ENCODE measurements around the gene RSPH6A.

RSPH6A gene

GRCh38 chr19:45828945-45829344, 13.8 kb upstream of the RSPH6A start:
- Histone ChIP-seq H3K9ac (ENCODE audit: low read length) (no peak overlapping the region), H3K27me3 (ENCODE audit: control insufficient read depth in 1 of 2, insufficient read depth in 1 of 2, low read length in 2 of 2) (no peaks in the 10 kb centered on the region), H2AFZ (ENCODE audit: low read depth, low read length) (no peak overlapping the region), H4K91ac (ENCODE audit: low read length) (no peak overlapping the region), H2BK15ac (ENCODE audit: low read depth, poor library complexity, severe bottlenecking) (no peak overlapping the region), H3K4ac (ENCODE audit: low read depth in 1 of 2, low read length in 2 of 2) (no peak overlapping the region), H2BK12ac (ENCODE audit: low read length in 2 of 2) (no peak overlapping the region), H3K36me3 (ENCODE audit: control insufficient read depth in 1 of 2, insufficient read depth in 2 of 2, low read depth in 1 of 2, low read length in 2 of 2) (peaks cover 88 to 97% of the 10 kb centered on the region in 2 experiments), H3K4me2 (ENCODE audit: low read length, poor library complexity, severe bottlenecking) (no peak overlapping the region), H3K9me3 (ENCODE audit: control insufficient read depth, low read length) (no peaks in the 10 kb centered on the region), H2BK5ac (ENCODE audit: low read depth, low read length, poor library complexity, severe bottlenecking) (no peak overlapping the region), H3K14ac (ENCODE audit: low read length in 2 of 2) (no peak overlapping the region), H3K23ac (ENCODE audit: low read length in 2 of 2) (no peak overlapping the region), H3K4me3 (ENCODE audit: insufficient read depth in 1 of 2, low read depth in 1 of 2, low read length in 2 of 2) (no peak overlapping the region), H4K8ac (ENCODE audit: low read length) (no peak overlapping the region), H2AK5ac (ENCODE audit: low read length, severe bottlenecking) (no peak overlapping the region), H3K4me1 (ENCODE audit: control insufficient read depth, insufficient read depth, low read depth, low read length) (peaks cover 11% of the 10 kb centered on the region), H3K79me1 (replicated peaks; ENCODE audit: low read length, poor library complexity, severe bottlenecking) (peaks cover 15% of the 10 kb centered on the region), H3K27ac (ENCODE audit: low read length, poor library complexity, severe bottlenecking) (no peak overlapping the region), H2BK120ac (ENCODE audit: low read depth, low read length) (no peak overlapping the region), H3K18ac (ENCODE audit: low read depth in 1 of 2, low read length in 2 of 2) (no peak overlapping the region)
- WGBS: 96% methylated on average over 16 of the region's 16 CpGs
- DNase-seq: no peak

GRCh38 chr19:45828523-45828922, 13.4 kb upstream of the RSPH6A start:
- Histone ChIP-seq H2AK5ac (ENCODE audit: low read length, severe bottlenecking) (no peak overlapping the region), H2BK15ac (ENCODE audit: low read depth, poor library complexity, severe bottlenecking) (no peak overlapping the region), H3K23ac (ENCODE audit: low read length in 2 of 2) (no peak overlapping the region), H2AFZ (ENCODE audit: low read depth, low read length) (no peak overlapping the region), H2BK5ac (ENCODE audit: low read depth, low read length, poor library complexity, severe bottlenecking) (no peak overlapping the region), H3K4me1 (ENCODE audit: control insufficient read depth, insufficient read depth, low read depth, low read length) (peaks cover 11% of the 10 kb centered on the region), H3K9ac (ENCODE audit: low read length) (no peak overlapping the region), H2BK120ac (ENCODE audit: low read depth, low read length) (no peak overlapping the region), H3K36me3 (ENCODE audit: control insufficient read depth in 1 of 2, insufficient read depth in 2 of 2, low read depth in 1 of 2, low read length in 2 of 2) (peaks cover 91 to 98% of the 10 kb centered on the region in 2 experiments), H4K8ac (ENCODE audit: low read length) (no peak overlapping the region), H3K27me3 (ENCODE audit: control insufficient read depth in 1 of 2, insufficient read depth in 1 of 2, low read length in 2 of 2) (no peaks in the 10 kb centered on the region), H4K91ac (ENCODE audit: low read length) (no peak overlapping the region), H3K4me2 (ENCODE audit: low read length, poor library complexity, severe bottlenecking) (no peak overlapping the region), H3K9me3 (ENCODE audit: control insufficient read depth, low read length) (no peaks in the 10 kb centered on the region), H3K27ac (ENCODE audit: low read length, poor library complexity, severe bottlenecking) (no peak overlapping the region), H2BK12ac (ENCODE audit: low read length in 2 of 2) (no peak overlapping the region), H3K79me1 (replicated peaks; ENCODE audit: low read length, poor library complexity, severe bottlenecking) (peaks cover 16% of the 10 kb centered on the region), H3K4ac (ENCODE audit: low read depth in 1 of 2, low read length in 2 of 2) (no peak overlapping the region), H3K18ac (ENCODE audit: low read depth in 1 of 2, low read length in 2 of 2) (no peak overlapping the region), H3K14ac (ENCODE audit: low read length in 2 of 2) (no peak overlapping the region), H3K4me3 (ENCODE audit: insufficient read depth in 1 of 2, low read depth in 1 of 2, low read length in 2 of 2) (no peak overlapping the region)
- WGBS: 96% methylated on average over 8 of the region's 9 CpGs
- no peak for DNase-seq

GRCh38 chr19:45827459-45828093, 12.5 kb upstream of the RSPH6A start:
- no peak overlapping the region for H4K8ac ChIP-seq (ENCODE audit: low read length)

GRCh38 chr19:45826934-45827333, 11.8 kb upstream of the RSPH6A start:
- Histone ChIP-seq H3K4ac (ENCODE audit: low read depth in 1 of 2, low read length in 2 of 2) (no peak overlapping the region), H4K91ac (ENCODE audit: low read length) (peak overlapping the region; percentile 52), H2BK5ac (ENCODE audit: low read depth, low read length, poor library complexity, severe bottlenecking) (no peak overlapping the region), H2BK12ac (ENCODE audit: low read length in 2 of 2) (no peak overlapping the region), H3K9me3 (ENCODE audit: control insufficient read depth, low read length) (no peaks in the 10 kb centered on the region), H3K79me1 (replicated peaks; ENCODE audit: low read length, poor library complexity, severe bottlenecking) (peaks cover 18% of the 10 kb centered on the region), H3K4me2 (ENCODE audit: low read length, poor library complexity, severe bottlenecking) (no peak overlapping the region), H3K23ac (ENCODE audit: low read length in 2 of 2) (no peak overlapping the region), H3K18ac (ENCODE audit: low read depth in 1 of 2, low read length in 2 of 2) (no peak overlapping the region), H2BK120ac (ENCODE audit: low read depth, low read length) (no peak overlapping the region), H3K4me1 (ENCODE audit: control insufficient read depth, insufficient read depth, low read depth, low read length) (peaks cover 14% of the 10 kb centered on the region), H3K9ac (ENCODE audit: low read length) (no peak overlapping the region), H4K8ac (ENCODE audit: low read length) (no peak overlapping the region), H2AFZ (ENCODE audit: low read depth, low read length) (no peak overlapping the region), H3K14ac (ENCODE audit: low read length in 2 of 2) (no peak overlapping the region), H3K36me3 (ENCODE audit: control insufficient read depth in 1 of 2, insufficient read depth in 2 of 2, low read depth in 1 of 2, low read length in 2 of 2) (peaks cover 91 to 95% of the 10 kb centered on the region in 2 experiments), H3K27me3 (ENCODE audit: control insufficient read depth in 1 of 2, insufficient read depth in 1 of 2, low read length in 2 of 2) (no peaks in the 10 kb centered on the region), H3K4me3 (ENCODE audit: insufficient read depth in 1 of 2, low read depth in 1 of 2, low read length in 2 of 2) (no peak overlapping the region), H2AK5ac (ENCODE audit: low read length, severe bottlenecking) (no peak overlapping the region), H3K27ac (ENCODE audit: low read length, poor library complexity, severe bottlenecking) (no peak overlapping the region), H2BK15ac (ENCODE audit: low read depth, poor library complexity, severe bottlenecking) (no peak overlapping the region)
- DNase-seq: no peak
- 96% methylated on average over 11 of the region's 11 CpGs for WGBS

More at GRCh38 chr19:45827459-45828093, 12.5 kb upstream of the RSPH6A start:
- Histone ChIP-seq H3K79me1 (replicated peaks; ENCODE audit: low read length, poor library complexity, severe bottlenecking) (peaks cover 18% of the 10 kb centered on the region), H3K36me3 (ENCODE audit: control insufficient read depth in 1 of 2, insufficient read depth in 2 of 2, low read depth in 1 of 2, low read length in 2 of 2) (peaks cover 92 to 98% of the 10 kb centered on the region in 2 experiments), H2AFZ (ENCODE audit: low read depth, low read length) (no peak overlapping the region), H3K18ac (ENCODE audit: low read depth in 1 of 2, low read length in 2 of 2) (no peak overlapping the region), H3K27ac (ENCODE audit: low read length, poor library complexity, severe bottlenecking) (no peak overlapping the region), H4K91ac (ENCODE audit: low read length) (no peak overlapping the region), H2BK15ac (ENCODE audit: low read depth, poor library complexity, severe bottlenecking) (no peak overlapping the region), H3K9ac (ENCODE audit: low read length) (no peak overlapping the region), H3K27me3 (ENCODE audit: control insufficient read depth in 1 of 2, insufficient read depth in 1 of 2, low read length in 2 of 2) (no peaks in the 10 kb centered on the region), H3K9me3 (ENCODE audit: control insufficient read depth, low read length) (no peaks in the 10 kb centered on the region), H3K4ac (ENCODE audit: low read depth in 1 of 2, low read length in 2 of 2) (no peak overlapping the region), H2BK120ac (ENCODE audit: low read depth, low read length) (no peak overlapping the region), H3K23ac (ENCODE audit: low read length in 2 of 2) (no peak overlapping the region), H2AK5ac (ENCODE audit: low read length, severe bottlenecking) (no peak overlapping the region), H3K4me1 (ENCODE audit: control insufficient read depth, insufficient read depth, low read depth, low read length) (peaks cover 14% of the 10 kb centered on the region), H3K4me3 (ENCODE audit: insufficient read depth in 1 of 2, low read depth in 1 of 2, low read length in 2 of 2) (no peak overlapping the region), H3K4me2 (ENCODE audit: low read length, poor library complexity, severe bottlenecking) (no peak overlapping the region), H2BK5ac (ENCODE audit: low read depth, low read length, poor library complexity, severe bottlenecking) (no peak overlapping the region), H2BK12ac (ENCODE audit: low read length in 2 of 2) (no peak overlapping the region), H3K14ac (ENCODE audit: low read length in 2 of 2) (no peak overlapping the region)
- WGBS: 98% methylated on average over 16 of the region's 16 CpGs
- DNase-seq: no peak

Data from mesenchymal stem cell (in vitro differentiated cells and primary cell).